Measurements from ENCODE around the gene ARHGEF28.

DNA sequence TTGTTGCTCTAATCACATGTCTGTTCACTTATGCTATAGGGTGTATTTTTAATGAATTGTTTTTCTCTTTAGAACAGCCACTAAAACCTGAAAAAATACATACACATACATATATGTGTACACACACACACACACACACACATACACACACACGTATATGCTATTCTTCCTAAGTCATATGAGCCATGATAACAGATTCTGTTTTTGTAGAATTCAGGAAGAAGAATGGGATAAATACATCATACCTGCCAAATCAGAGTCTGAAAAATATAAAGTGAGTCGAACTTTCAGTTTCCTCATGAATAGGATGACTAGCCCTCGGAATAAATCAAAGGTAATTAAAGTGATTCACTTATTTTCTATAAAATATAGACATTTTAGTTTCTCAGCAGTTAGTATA, 231.4 kb downstream of the ARHGEF28 start:
- TF ChIP-seq, protein P1, sequence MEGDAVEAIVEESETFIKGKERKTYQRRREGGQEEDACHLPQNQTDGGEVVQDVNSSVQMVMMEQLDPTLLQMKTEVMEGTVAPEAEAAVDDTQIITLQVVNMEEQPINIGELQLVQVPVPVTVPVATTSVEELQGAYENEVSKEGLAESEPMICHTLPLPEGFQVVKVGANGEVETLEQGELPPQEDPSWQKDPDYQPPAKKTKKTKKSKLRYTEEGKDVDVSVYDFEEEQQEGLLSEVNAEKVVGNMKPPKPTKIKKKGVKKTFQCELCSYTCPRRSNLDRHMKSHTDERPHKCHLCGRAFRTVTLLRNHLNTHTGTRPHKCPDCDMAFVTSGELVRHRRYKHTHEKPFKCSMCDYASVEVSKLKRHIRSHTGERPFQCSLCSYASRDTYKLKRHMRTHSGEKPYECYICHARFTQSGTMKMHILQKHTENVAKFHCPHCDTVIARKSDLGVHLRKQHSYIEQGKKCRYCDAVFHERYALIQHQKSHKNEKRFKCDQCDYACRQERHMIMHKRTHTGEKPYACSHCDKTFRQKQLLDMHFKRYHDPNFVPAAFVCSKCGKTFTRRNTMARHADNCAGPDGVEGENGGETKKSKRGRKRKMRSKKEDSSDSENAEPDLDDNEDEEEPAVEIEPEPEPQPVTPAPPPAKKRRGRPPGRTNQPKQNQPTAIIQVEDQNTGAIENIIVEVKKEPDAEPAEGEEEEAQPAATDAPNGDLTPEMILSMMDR (conservative IDR thresholded peaks at IDR 0.05; ENCODE audit: low read depth, low read length), result no peak
- TF ChIP-seq RFX5 (IDR thresholded peaks at IDR 0.05; ENCODE audit: low read depth, low read length) (no peak), RAD21 (IDR thresholded peaks at IDR 0.05; ENCODE audit: low read length) (no peak), SMC3 (IDR thresholded peaks at IDR 0.05; ENCODE audit: low read depth, low read length) (no peak), MAFK (IDR thresholded peaks at IDR 0.05; ENCODE audit: low read depth, low read length) (no peak)
- TF ChIP-seq, protein P2, sequence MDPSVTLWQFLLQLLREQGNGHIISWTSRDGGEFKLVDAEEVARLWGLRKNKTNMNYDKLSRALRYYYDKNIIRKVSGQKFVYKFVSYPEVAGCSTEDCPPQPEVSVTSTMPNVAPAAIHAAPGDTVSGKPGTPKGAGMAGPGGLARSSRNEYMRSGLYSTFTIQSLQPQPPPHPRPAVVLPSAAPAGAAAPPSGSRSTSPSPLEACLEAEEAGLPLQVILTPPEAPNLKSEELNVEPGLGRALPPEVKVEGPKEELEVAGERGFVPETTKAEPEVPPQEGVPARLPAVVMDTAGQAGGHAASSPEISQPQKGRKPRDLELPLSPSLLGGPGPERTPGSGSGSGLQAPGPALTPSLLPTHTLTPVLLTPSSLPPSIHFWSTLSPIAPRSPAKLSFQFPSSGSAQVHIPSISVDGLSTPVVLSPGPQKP (IDR thresholded peaks at IDR 0.05; ENCODE audit: borderline replicate concordance, low read depth, low read length), result no peak
- TF ChIP-seq, protein P3, sequence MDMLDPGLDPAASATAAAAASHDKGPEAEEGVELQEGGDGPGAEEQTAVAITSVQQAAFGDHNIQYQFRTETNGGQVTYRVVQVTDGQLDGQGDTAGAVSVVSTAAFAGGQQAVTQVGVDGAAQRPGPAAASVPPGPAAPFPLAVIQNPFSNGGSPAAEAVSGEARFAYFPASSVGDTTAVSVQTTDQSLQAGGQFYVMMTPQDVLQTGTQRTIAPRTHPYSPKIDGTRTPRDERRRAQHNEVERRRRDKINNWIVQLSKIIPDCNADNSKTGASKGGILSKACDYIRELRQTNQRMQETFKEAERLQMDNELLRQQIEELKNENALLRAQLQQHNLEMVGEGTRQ (IDR thresholded peaks at IDR 0.05; ENCODE audit: low read depth, low read length), result no peak
